Heart right ventricle (tissue), 16 donors: ENCODE data around the gene FXYD4. TPM values are rescaled to one million over a fixed set of nuclear protein-coding genes. Genes with fewer than 3 reads are reported as not detected.

Source experiments
- ATAC-seq, 8 donors: fragments of 200-7000 bp; cut with Tn5 transposase; one replicate each; pipeline ENCODE4 v1.9.1; 2020; ENCODE audit warnings: mild to moderate bottlenecking in 8 of 8, moderate library complexity in 8 of 8, moderate number of reproducible peaks in 1 of 8
- DNase-seq, 2 donors: peaks; one replicate each; pipeline ENCODE4 v3.0.0-alpha.2; 2020
- H3K27ac ChIP-seq, 10 donors: fragments of 200-600 bp; sonication (generic) in 2 of 10; one replicate each; pipeline versions ENCODE4 v1.5.0 to v1.8.0; 2020 to 2022; ENCODE audit warnings: mild to moderate bottlenecking in 3 of 10
- H3K27me3 ChIP-seq, 7 donors: fragments of 200-600 bp; one replicate each; pipeline ENCODE4 v1.8.0; 2021 to 2022; ENCODE audit warnings: mild to moderate bottlenecking in 2 of 7
- H3K36me3 ChIP-seq, 9 donors: fragments of 200-600 bp; sonication (generic) in 1 of 9; one replicate each; pipeline versions ENCODE4 v1.5.0 to v1.8.0; 2020 to 2022; ENCODE audit warnings: mild to moderate bottlenecking in 2 of 9
- H3K4me1 ChIP-seq, 9 donors: fragments of 200-600 bp; sonication (generic) in 1 of 9; one replicate each; pipeline versions ENCODE4 v1.5.0 to v1.8.0; 2020 to 2022; ENCODE audit warnings: mild to moderate bottlenecking in 4 of 9
- H3K4me3 ChIP-seq, 10 donors: fragments of 200-600 bp; sonication (generic) in 2 of 10; one replicate each; pipeline versions ENCODE4 v1.5.0 to v1.8.0; 2020 to 2022; ENCODE audit warnings: mild to moderate bottlenecking in 7 of 10, moderate library complexity in 2 of 10
- H3K9me3 ChIP-seq, 11 donors: fragments of 200-600 bp in 10 of 11; sonication (generic) in 2 of 11; one replicate each; pipeline versions ENCODE4 v1.5.0 to v1.8.0; 2013 to 2022; ENCODE audit warnings: mild to moderate bottlenecking in 2 of 11, control low read depth in 1 of 11, moderate library complexity in 1 of 11
- WGBS, 2 donors: extraction: QIAGEN DNeasy Blood & Tissue Kit; methylation state at CpG; one replicate each; pipeline ENCODE4 v1.1.7; 2013; ENCODE audit warnings: inconsistent platforms in 1 of 2; 5-methylcytosine and 5-hydroxymethylcytosine counted together
- intact Hi-C, 10 donors: fragments of 100-400 bp; cut with DNase I; formaldehyde crosslinking; loops; one replicate each; pipeline versions ENCODE4 v1.11.1 to v1.14.2; 2022
- polyA plus RNA-seq, 2 donors: library from polyadenylated mRNA; stranded (reverse); fragments of 200-250 nt; gene quantifications; one replicate each; pipeline ENCODE4 v1.2.3, GENCODE V29; 2013
- total RNA-seq, 10 donors: library from RNA; stranded (reverse); fragmentation: NEBNext Ultra II Directional in 3 of 10; extraction: Animal tissue kit (Norgen Biotek cat#: 25700) in 3 of 10; gene quantifications; one replicate each; pipeline versions ENCODE4 v1.2.1 to v1.2.4, GENCODE V29; 2021 to 2023
- TF ChIP-seq, protein P1 (sequence below), 9 donors: fragments of 200-600 bp; sonication (generic) in 2 of 9; IDR thresholded peaks; one replicate each; pipeline versions ENCODE4 v1.5.0 to v1.8.0; 2021 to 2022; ENCODE audit warnings: antibody characterized with exemption in 9 of 9, mild to moderate bottlenecking in 5 of 9, moderate library complexity in 1 of 9
- donor health status: Arrhythmogenic right ventricular cardiomyopathy.
- donor health status: ischemic (EF 13 %, LVEDD 7.1; RV severe dilation, severe dysfunction).
- donor health status: healthy with polysubstance abuse.
- donor health status: DM: no; HTN: yes; CAD: no.
- donor health status: DM: no; HTN: no; CAD: no.
- donor health status: ischemic (EF 25% LVEDD 6.9; RV normal size, moderate dysfunction).
- donor health status: ischemic (EF 25% LVEDD 5.7; RV mildly dilated, moderate dysfunction).
- donor health status: healthy.
- donor health status: DM: yes; HTN: yes; CAD: no.
- donor health status: Ischemic cardiomyopathy.
- donor health status: ischemic (EF 35%, LVEDD 5.7; RV mildly dilated, moderate dysfunction).
- donor health status: nonischemic (EF 11% LVEDD 7.7; RV severe dilation, severe dysfunction).
- donor health status: DM: yes; HTN: yes; CAD: no.
- donor health status: PGD.
- donor health status: ischemic (EF 29% LVEDD 5.4; RV normal size, mild dysfunction).
- donor health status: nonischemic (EF 23%, LVEDD 6.1; RV moderate dilation, normal function).

The FXYD4 gene
- total and polyA plus RNA-seq, 12 donors = 0.42 to 1.5 TPM; not detected in 10

DNA sequence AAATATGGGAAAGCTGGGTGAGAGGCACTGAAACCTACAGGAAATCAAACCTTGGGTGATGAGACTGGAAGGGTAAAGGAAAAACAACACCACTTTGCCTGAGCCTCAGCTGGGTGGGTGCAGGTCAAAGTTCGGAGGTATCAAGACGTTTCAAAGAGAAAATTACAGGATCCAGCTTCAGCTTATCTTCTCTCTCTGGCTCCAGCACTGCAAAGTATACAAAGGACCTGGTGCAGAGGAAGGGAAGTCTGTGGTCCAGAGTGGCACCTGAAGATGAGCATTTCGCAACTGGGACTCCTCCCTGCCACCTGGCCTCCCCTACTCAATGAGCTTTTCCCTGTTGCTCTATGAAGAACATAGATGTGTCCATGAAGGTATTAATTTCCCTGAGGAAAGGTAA lies 6.4 kb upstream of the FXYD4 start:
- H3K27me3 ChIP-seq = no peaks in the 10 kb centered on the region
- no peak overlapping the region for H3K4me3 ChIP-seq
- DNase-seq (no peak), ATAC-seq (no peak)
- H3K9me3 ChIP-seq = no peaks in the 10 kb centered on the region
- no peak overlapping the region for H3K27ac ChIP-seq
- WGBS, 2 donors = 72 to 82% methylated on average over 3 of the region's 3 CpGs
- intact Hi-C loops = no loop called here
- peaks cover 0 to 16% (median 8%) of the 10 kb centered on the region in 9 donors for H3K4me1 ChIP-seq
- TF ChIP-seq, protein P1, sequence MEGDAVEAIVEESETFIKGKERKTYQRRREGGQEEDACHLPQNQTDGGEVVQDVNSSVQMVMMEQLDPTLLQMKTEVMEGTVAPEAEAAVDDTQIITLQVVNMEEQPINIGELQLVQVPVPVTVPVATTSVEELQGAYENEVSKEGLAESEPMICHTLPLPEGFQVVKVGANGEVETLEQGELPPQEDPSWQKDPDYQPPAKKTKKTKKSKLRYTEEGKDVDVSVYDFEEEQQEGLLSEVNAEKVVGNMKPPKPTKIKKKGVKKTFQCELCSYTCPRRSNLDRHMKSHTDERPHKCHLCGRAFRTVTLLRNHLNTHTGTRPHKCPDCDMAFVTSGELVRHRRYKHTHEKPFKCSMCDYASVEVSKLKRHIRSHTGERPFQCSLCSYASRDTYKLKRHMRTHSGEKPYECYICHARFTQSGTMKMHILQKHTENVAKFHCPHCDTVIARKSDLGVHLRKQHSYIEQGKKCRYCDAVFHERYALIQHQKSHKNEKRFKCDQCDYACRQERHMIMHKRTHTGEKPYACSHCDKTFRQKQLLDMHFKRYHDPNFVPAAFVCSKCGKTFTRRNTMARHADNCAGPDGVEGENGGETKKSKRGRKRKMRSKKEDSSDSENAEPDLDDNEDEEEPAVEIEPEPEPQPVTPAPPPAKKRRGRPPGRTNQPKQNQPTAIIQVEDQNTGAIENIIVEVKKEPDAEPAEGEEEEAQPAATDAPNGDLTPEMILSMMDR (IDR thresholded peaks at IDR 0.05) = no peak
- no peaks in the 10 kb centered on the region for H3K36me3 ChIP-seq

DNA sequence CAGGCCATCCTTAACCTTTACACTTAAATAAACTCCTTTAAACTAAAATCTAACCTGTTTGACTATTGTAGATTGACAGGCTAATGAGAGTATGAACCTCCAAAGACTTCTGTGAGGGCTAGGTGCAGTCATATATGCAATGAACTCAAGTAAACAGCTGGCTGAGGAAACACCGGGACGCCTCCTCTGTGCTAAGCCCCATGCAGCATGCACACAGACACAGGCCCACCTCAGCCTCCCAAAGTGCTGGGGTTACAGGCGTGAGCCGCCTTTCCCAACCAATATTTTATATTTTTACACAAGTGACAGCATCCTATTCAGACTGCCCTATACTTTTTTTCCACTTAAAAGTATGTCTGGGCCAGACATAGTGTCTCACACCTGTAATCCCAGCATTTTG lies 1.5 kb upstream of the FXYD4 start:
- WGBS, 2 donors = 85 to 95% methylated on average over 4 of the region's 4 CpGs

DNA sequence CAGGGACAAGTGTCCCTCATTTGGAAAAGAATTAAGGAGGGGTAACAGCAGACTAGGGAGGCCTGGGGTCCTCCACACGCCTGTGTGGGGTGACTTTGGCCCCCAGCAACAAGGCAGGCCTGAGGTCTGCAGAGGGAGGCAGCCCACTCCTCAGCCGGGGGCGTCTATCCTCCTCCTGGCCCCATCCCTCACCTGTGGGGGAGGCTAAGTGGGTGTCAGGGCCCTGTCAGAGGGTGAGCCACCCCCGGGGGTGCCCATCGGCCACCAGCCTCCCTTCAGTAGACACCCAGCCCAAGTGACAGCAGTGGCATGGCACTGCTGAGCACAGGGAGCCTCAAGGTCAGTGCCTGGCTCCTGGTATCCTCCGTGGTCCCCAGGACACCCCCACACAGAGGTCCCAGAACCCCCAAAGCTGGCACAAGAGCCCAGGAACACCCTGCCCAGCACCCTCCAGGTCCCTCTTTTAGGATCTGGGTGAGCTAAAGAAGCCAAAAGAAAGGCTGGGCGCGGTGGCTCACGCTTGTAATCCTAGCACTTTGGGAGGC lies 693 bp upstream of the FXYD4 start:
- TF ChIP-seq, protein P1 (IDR thresholded peaks at IDR 0.05) = no peak
- WGBS, 2 donors = 85 to 92% methylated on average over 9 of the region's 9 CpGs
- H3K27me3 ChIP-seq = no peaks in the 10 kb centered on the region
- no peaks in the 10 kb centered on the region for H3K36me3 ChIP-seq
- no peaks in the 10 kb centered on the region for H3K9me3 ChIP-seq
- no peak overlapping the region for H3K4me3 ChIP-seq
- DNase-seq = no peak
- intact Hi-C loops = no loop called here
- H3K4me1 ChIP-seq = peaks cover 0 to 16% (median 8%) of the 10 kb centered on the region in 9 donors
- H3K27ac ChIP-seq = no peak overlapping the region
- ATAC-seq = peak in 1 of 8 donors; percentile 33

More for the DNA sequence above, 1.5 kb upstream of the FXYD4 start:
- no peaks in the 10 kb centered on the region for H3K9me3 ChIP-seq
- DNase-seq (no peak), ATAC-seq (no peak)
- peaks cover 0 to 16% (median 8%) of the 10 kb centered on the region in 9 donors for H3K4me1 ChIP-seq
- no peak overlapping the region for H3K27ac ChIP-seq
- no peaks in the 10 kb centered on the region for H3K27me3 ChIP-seq
- TF ChIP-seq, protein P1 (IDR thresholded peaks at IDR 0.05) = no peak
- H3K4me3 ChIP-seq = no peak overlapping the region
- intact Hi-C loops = no loop called here
- H3K36me3 ChIP-seq = no peaks in the 10 kb centered on the region

DNA sequence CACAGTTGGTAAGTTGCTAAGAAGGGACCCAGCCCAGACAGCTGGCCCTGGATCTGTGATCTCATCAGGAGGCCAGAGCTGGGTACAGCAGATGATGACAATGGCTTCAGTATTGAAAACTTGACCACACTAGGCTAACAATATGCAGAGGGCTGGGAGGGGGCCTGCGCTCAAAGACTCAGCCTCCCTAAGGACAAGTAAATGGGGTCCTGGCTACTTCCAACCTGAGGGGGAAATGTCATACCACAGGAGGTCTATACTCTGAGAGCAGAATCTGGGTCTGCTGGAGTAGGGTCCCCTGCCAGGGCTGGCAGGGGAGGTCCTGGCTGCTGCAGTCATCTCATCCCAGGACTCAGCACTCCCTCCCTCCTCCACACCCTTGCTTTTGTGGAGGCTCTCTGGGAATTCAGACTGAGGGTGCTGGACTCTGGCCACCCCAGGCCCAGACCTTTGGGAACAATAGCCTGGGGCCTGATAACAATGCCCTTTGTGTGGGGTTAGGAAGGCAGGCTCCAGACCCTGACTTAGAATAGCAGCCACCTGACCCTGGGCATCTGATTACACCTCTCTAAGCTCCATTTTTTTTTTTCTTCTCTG lies 1.4 kb downstream of the FXYD4 start:
- TF ChIP-seq, protein P1 (IDR thresholded peaks at IDR 0.05) = no peak
- Histone ChIP-seq H3K4me1 (peaks cover 0 to 16% (median 8%) of the 10 kb centered on the region in 9 donors), H3K4me3 (no peak overlapping the region), H3K27me3 (no peaks in the 10 kb centered on the region), H3K36me3 (no peaks in the 10 kb centered on the region), H3K9me3 (no peaks in the 10 kb centered on the region), H3K27ac (peak overlapping the region in 1 of 10 donors; percentile 9)
- intact Hi-C loops = no loop called here
- ATAC-seq = peak in 5 of 8 donors; percentile 29 to 74 (median 52)
- 100% methylated on average over 1 of the region's 1 CpG for WGBS, 2 donors
- no peak for DNase-seq
